Activated naive CD4-positive, alpha-beta T cell treated with anti-CD3 and anti-CD28 coated beads, Interleukin-2, amount 10 ng/mL, durations not matched to agents 7 days and 5 days (primary cell): ENCODE measurements around the gene PLD3.

Experiments
- CTCF ChIA-PET: fragments of 350-600 bp; sonication (Branson Sonifier 250); formaldehyde crosslinking; loops from one replicate; lab custom pipeline; 2021; ENCODE audit warnings: antibody characterized with exemption; lab: Charles Lee
- DNase-seq: peaks from one replicate; pipeline ENCODE4 v3.0.0-alpha.2; 2020
- H3K27ac Mint-ChIP-seq: one replicate; pipeline ENCODE4 v1.8.0; 2021; ENCODE audit warnings: mild to moderate bottlenecking, moderate library complexity, mixed read lengths
- H3K27me3 Mint-ChIP-seq: one replicate; pipeline ENCODE4 v1.8.0; 2021; ENCODE audit warnings: mild to moderate bottlenecking, mixed read lengths
- H3K36me3 Mint-ChIP-seq: one replicate; pipeline ENCODE4 v1.8.0; 2021; ENCODE audit warnings: mixed read lengths
- H3K4me1 Mint-ChIP-seq: one replicate; pipeline ENCODE4 v1.8.0; 2021; ENCODE audit warnings: mixed read lengths
- H3K4me3 Mint-ChIP-seq: one replicate; pipeline ENCODE4 v1.8.0; 2021; ENCODE audit warnings: mild to moderate bottlenecking, moderate library complexity, mixed read lengths
- H3K9me3 Mint-ChIP-seq: one replicate; pipeline ENCODE4 v1.8.0; 2021; ENCODE audit warnings: mixed read lengths

PLD3 gene

DNA sequence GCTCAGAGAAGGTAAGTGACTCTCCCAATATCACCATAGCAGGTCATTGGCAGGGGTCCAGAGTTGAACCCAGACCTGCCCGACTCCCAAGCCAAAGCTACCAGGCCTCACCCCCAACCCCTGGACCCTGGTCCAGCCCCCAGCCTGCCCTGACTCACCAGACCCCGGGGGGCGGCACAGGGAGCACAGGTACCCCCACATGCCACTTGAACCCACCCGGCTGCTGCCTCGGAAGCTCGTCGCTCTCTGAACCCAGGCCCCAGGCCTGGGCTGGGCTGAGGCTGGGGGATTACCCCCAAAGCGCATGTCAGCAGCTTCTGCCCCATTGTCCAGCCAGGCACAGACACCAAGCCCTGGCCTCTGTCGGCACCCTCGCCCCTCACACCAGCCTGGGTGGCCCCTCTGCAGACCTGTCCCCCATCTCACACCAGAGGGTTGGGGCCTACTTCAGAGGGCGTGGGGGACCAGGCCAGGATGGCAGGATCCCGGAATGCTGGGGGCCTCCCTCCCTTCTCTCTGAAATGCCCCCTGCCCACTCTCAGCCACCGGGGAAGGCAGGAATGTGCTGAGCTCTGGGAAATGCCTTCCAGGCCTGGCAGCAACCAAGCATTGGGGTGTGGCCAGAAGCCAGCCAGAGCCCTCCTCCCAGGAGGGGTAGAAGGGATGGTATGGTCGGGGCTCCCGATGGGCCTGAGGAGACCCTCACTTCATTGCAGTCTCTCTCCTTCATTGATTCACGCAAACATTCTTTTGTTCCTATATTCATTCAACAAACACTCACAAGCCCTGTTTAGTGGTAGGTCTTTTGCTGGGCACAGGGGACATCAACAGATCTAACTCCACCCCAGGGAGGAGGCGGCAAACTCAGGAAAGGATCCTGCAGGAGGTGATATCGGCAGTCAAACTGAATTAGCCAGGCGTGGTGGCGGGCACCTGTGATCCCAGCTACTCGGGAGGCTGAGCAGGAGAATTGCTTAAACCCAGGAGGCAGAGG, 66.3 kb downstream of the PLD3 start:
- CTCF ChIA-PET, result interaction anchor here (2.6 kb wide), 1 partner anchor 50 kb away, joined by 12 read pairs; the partner anchor contains the start of gene BLVRB
- H3K4me1 Mint-ChIP-seq, result peaks cover 28% of the 10 kb centered on the region
- H3K27me3 Mint-ChIP-seq, result peaks cover 20% of the 10 kb centered on the region
- H3K36me3 Mint-ChIP-seq, result peaks cover under 1% of the 10 kb centered on the region
- H3K4me3 Mint-ChIP-seq, result no peak overlapping the region
- H3K27ac Mint-ChIP-seq, result no peak overlapping the region
- no peaks in the 10 kb centered on the region for H3K9me3 Mint-ChIP-seq
- no peak for DNase-seq

DNA sequence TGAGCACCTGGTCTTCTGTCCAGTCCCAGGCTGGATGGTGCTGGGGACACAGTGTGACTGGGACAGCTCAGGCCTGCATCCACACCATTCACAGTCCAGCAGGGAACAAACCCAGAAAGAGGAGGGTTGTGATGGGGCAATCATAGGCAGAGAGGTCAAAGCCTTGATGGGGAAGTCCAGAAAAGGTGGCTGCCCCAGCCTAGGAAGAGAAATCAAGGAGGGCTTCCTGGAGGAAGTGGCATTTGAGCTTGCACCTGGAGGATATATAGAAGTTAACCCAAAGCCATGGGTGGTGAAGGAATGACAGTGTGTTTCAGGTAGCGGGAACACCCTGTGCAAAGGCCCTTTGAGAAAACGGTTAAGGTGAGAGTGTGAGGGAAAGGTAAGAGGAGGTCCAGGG, 67.3 kb downstream of the PLD3 start:
- Mint-ChIP-seq H3K27me3 (peaks cover 20% of the 10 kb centered on the region), H3K36me3 (peaks cover 1% of the 10 kb centered on the region), H3K4me3 (no peak overlapping the region), H3K9me3 (no peaks in the 10 kb centered on the region), H3K27ac (no peak overlapping the region), H3K4me1 (peaks cover 32% of the 10 kb centered on the region)
- DNase-seq, result no peak
- CTCF ChIA-PET, result interaction anchor here (1.6 kb wide), 1 partner anchor 50 kb away, joined by 4 read pairs; the partner anchor contains the start of gene BLVRB

DNA sequence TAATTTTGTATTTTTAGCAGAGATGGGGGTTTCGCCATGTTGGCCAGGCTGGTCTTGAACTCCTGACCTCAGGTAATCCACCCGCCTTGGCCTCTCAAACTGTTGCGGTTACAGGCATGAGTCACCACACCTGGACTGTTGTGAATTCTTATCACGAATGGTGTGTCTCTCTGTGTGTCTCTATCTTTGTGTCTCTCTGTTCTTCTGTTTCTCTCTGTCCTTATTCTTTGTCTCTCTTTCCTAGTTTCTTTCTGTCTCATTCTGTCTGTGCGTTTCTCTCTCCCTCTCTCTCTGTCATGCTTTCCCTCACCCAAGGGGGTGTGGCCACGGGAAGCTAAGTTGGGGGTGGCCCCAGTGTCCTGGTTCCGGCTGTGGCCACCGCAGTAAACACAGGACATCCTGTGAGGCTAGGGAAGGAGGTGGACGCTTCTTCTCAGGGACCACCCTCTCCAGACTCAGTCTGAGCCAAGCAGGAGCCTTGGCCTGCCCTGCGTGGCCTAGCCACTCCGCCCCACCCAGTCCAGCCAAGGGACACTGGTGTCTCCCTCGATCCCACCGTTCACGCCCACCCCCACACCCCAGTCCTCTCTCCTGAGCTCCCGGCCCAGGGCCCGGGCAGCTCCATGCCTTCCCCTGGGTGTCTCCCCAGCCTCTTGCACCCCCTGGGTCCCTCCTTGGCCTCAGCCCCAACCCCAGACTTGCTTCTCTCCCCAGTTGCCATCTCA, 68.6 kb downstream of the PLD3 start:
- Mint-ChIP-seq H3K36me3 (peaks cover 4% of the 10 kb centered on the region), H3K4me1 (peaks cover 41% of the 10 kb centered on the region), H3K27me3 (peaks cover 16% of the 10 kb centered on the region), H3K4me3 (no peak overlapping the region), H3K27ac (peak overlapping the region; percentile 1), H3K9me3 (no peaks in the 10 kb centered on the region)
- DNase-seq, result no peak
- CTCF ChIA-PET, result interaction anchor here (0.6 to 1.6 kb wide), 3 partner anchors 9 to 730 kb away, joined by 3 to 4 read pairs (median 3); partner anchors contain the start of gene BLVRB

DNA sequence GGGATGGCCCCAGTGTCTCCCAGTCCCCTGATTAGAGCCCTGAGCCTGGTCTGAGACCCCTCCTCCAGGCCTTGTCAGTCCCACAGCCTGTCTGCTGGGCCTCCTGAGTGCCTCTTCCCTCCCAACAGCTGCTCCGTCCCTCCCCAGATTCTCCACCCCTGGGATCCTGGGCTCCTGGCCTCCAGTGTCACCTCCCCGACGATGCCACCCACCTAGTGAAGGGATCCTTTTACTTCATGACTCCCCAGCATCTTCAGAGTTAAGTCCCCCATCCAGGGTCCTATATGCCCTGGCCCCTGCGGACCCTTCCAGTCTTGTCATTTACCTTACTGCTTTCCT, 69.1 kb downstream of the PLD3 start:
- Mint-ChIP-seq H3K9me3 (no peaks in the 10 kb centered on the region), H3K4me3 (no peak overlapping the region), H3K36me3 (peaks cover 10% of the 10 kb centered on the region), H3K27me3 (peaks cover 15% of the 10 kb centered on the region), H3K27ac (peak overlapping the region; percentile 11), H3K4me1 (peaks cover 46% of the 10 kb centered on the region)
- DNase-seq, result no peak
- CTCF ChIA-PET, result interaction anchor here (0.6 to 1.0 kb wide), 2 partner anchors 10 to 730 kb away, joined by 3 read pairs; no protein-coding TSS in a partner anchor

DNA sequence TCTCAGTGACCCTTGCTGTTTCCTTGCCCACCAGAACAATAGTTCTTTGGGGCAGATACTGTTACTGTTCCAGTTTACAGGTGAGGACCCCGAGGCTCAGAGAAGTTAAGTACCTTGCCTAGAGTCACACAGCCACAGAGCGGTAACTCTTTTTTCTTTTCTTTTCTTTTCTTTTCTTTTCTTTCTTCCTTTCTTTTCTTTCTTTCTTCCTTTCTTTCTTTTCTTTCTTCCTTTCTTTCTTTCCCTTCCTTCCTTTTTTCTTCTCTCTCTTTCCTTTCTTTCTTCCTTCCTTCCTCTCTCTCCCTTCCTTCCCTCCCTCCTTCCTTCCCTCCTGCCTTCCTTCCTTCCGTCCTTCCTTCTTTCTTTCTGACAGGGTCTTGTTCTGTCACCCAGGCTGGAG, 69.5 kb downstream of the PLD3 start:
- peaks cover 47% of the 10 kb centered on the region for H3K4me1 Mint-ChIP-seq
- H3K27me3 Mint-ChIP-seq, result peaks cover 14% of the 10 kb centered on the region
- H3K36me3 Mint-ChIP-seq, result peaks cover 10% of the 10 kb centered on the region
- CTCF ChIA-PET, result interaction anchor here (0.6 to 1.3 kb wide), 3 partner anchors 14 to 731 kb away, joined by 3 to 4 read pairs (median 3); no protein-coding TSS in a partner anchor
- H3K27ac Mint-ChIP-seq, result no peak overlapping the region
- no peak overlapping the region for H3K4me3 Mint-ChIP-seq
- no peak for DNase-seq
- no peaks in the 10 kb centered on the region for H3K9me3 Mint-ChIP-seq

DNA sequence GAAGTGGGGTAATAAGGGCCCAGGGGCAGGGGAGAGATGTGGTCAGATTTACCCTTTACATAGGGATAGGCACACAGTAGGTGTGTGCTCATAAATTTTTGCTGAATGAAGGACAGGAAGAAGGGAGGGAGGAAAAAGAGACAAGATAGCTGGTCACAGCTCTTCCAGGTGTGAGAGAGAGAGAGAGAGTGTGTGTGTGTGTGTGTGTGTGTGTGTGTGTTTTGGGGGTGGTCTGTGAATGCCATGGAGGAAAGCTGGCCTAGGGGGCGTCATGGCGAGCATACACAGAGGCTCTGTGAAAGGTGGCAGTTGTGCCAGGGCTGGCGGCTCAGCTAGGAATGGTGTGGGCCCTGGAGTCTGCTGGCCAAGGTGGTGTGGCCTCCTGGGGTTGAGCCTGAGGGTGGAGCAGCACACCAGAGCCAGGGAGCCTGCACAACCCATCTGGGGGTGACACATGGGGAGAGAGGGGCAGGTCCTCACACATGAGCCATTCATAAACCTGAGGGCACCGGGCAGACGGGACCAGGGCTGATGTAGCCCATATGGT, 70.6 kb downstream of the PLD3 start:
- CTCF ChIA-PET, result interaction anchor here (0.8 to 2.6 kb wide), 3 partner anchors 11 to 184 kb away, joined by 3 to 15 read pairs (median 4); no protein-coding TSS in a partner anchor

DNA sequence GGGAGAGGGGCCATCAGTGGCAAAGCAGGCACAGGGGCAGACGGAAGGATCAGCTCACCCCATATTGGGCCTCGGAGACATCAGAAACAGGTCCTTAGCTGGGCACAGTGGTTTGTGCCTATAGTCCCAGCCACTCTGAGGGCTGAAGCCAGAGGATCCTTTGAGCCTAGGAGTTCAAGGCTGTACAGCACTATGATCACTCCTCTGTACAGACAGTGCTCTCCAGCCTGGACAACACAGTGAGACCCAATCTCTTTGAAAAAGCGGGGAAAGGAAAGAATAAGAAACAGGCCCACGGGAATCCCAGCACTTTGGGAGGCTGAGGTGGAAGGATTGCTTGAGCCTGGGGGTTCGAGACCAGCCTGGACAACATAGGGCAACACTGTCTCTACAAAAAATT, 71.3 kb downstream of the PLD3 start:
- H3K4me3 Mint-ChIP-seq, result peak overlapping the region; percentile 65
- no peaks in the 10 kb centered on the region for H3K9me3 Mint-ChIP-seq
- peaks cover 6% of the 10 kb centered on the region for H3K27me3 Mint-ChIP-seq
- CTCF ChIA-PET, result interaction anchor here (0.6 to 2.7 kb wide), 7 partner anchors 8 to 183 kb away, joined by 3 to 15 read pairs (median 9); partner anchors contain the start of genes BLVRB and SERTAD3
- no peak for DNase-seq
- peaks cover 59% of the 10 kb centered on the region for H3K4me1 Mint-ChIP-seq
- H3K36me3 Mint-ChIP-seq, result peaks cover 14% of the 10 kb centered on the region
- H3K27ac Mint-ChIP-seq, result peak overlapping the region; percentile 28

More for the DNA sequence above, 70.6 kb downstream of the PLD3 start:
- Mint-ChIP-seq H3K4me3 (no peak overlapping the region), H3K9me3 (no peaks in the 10 kb centered on the region), H3K4me1 (peaks cover 53% of the 10 kb centered on the region), H3K27me3 (peaks cover 6% of the 10 kb centered on the region), H3K27ac (no peak overlapping the region), H3K36me3 (peaks cover 10% of the 10 kb centered on the region)
- DNase-seq, result no peak

DNA sequence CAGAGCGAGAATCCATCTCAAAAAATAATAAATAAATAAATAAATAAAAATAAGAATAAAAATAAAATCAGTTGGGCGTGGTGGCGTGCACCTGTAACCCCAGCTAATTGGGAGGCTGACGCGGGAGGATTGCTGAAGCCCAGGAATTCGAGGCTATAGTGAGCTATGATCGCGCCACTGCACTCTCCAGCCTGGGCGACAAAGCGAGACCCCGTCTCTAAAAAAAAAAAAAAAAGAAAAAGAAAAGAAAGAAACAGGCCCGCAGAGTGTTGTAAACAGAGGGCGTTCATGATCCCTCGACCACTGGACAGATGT, 71.9 kb downstream of the PLD3 start:
- Mint-ChIP-seq H3K4me1 (peaks cover 62% of the 10 kb centered on the region), H3K27ac (peak overlapping the region; percentile 95), H3K36me3 (peaks cover 16% of the 10 kb centered on the region), H3K4me3 (peak overlapping the region; percentile 81), H3K9me3 (no peaks in the 10 kb centered on the region), H3K27me3 (peaks cover 6% of the 10 kb centered on the region)
- DNase-seq, result no peak
- CTCF ChIA-PET, result interaction anchor here (0.6 to 2.7 kb wide), 13 partner anchors 9 to 214 kb away, joined by 3 to 15 read pairs (median 4); partner anchors contain the start of genes BLVRB and SERTAD3

DNA sequence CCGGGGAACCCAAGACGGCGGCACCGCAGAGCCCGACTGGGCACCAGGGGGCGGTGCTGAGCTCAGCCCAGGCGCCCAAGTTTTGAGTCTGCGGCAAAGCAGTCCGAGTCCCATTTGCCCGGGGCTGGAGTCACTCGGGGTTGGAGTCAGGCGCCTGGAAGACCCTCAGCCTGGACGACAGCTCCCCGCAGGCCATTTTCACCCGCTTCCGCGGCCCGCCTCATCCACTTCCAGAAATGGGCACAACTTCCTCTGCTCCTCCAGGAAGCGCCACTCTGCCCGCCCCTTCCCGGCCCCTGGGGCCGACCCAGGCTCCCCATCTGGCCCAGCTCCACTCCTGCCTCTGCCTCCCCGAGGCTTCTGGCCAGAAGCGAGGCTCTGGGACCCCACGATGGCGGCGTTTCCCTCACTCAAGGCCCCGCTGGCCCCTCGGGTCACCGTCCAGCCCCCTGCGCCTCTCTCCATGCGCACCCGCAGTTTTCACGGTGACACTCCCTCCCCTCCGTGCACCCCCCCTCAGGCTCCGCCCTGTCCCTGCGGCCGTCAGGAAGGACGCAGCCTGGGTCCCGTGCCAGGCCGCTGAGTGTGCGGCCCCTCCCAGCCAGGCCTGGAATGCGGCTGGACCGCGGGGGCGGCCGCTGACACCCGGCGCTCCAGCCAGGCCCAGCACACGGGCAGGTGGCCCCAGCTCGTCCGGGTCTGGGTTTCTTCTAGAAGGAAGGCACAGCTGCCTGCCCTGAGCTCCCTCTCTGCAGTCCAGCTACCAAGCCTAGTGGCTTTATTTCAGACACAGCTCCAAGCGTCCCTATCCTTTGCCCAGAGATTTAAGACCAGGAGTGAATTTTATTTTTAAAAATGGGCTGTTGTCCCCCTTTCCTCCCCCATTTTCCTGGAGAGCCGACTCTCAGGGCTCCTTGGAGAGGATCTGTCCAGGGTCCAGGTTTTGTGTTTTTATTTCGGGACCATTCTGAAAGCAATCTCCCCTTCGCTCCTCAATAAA, 72.6 kb downstream of the PLD3 start:
- Mint-ChIP-seq H3K27ac (peak overlapping the region; percentile 95), H3K4me1 (peaks cover 59% of the 10 kb centered on the region), H3K27me3 (peaks cover 11% of the 10 kb centered on the region), H3K9me3 (no peaks in the 10 kb centered on the region), H3K4me3 (peak overlapping the region; percentile 81), H3K36me3 (peaks cover 16% of the 10 kb centered on the region)
- CTCF ChIA-PET, result interaction anchor here (0.7 to 2.7 kb wide), 12 partner anchors 9 to 214 kb away, joined by 3 to 15 read pairs (median 6); partner anchors contain the start of genes BLVRB and SERTAD3
- peak; percentile 86 for DNase-seq

DNA sequence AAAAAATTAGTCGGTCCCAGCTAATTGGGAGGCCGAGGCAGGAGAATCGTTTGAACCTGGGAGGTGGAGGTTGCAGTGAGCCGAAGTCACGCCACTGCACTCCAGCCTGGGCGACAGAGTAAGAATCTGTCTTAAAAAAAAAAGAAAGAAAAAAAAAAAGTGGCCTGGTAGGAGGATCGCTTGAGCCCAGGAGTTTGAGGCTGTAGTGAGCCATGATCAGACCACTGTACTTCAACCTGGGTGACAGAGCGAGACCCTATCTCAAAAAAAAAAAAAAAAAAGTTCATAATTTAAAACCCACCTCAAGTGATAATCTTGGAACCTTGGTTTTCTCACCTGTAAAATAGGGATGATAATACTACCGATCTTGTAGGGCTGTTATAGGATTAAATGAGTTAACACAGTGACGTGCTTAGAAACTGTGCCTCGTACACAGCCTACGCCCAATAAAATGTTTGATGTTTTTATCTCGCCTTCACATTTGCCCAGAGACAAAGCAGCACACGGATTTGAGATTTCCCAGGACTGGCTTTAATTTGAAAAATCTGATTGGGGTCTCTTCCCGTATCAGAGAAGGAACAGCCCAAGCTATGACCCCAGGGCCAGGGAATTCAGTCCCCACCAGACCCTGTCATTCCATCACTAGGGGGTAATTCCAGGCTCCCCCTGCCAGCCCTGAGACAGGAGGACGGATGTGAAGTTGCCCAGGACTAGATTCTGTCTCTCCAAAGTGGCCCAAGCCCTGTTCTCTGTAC, 73.7 kb downstream of the PLD3 start:
- H3K27me3 Mint-ChIP-seq, result peaks cover 12% of the 10 kb centered on the region
- H3K9me3 Mint-ChIP-seq, result no peaks in the 10 kb centered on the region
- peak overlapping the region; percentile 81 for H3K4me3 Mint-ChIP-seq
- CTCF ChIA-PET, result interaction anchor here (2.7 kb wide), 1 partner anchor 11 kb away, joined by 9 read pairs; no protein-coding TSS in a partner anchor
- H3K36me3 Mint-ChIP-seq, result peaks cover 16% of the 10 kb centered on the region
- peaks cover 55% of the 10 kb centered on the region for H3K4me1 Mint-ChIP-seq
- peak overlapping the region; percentile 95 for H3K27ac Mint-ChIP-seq
- DNase-seq, result no peak

DNA sequence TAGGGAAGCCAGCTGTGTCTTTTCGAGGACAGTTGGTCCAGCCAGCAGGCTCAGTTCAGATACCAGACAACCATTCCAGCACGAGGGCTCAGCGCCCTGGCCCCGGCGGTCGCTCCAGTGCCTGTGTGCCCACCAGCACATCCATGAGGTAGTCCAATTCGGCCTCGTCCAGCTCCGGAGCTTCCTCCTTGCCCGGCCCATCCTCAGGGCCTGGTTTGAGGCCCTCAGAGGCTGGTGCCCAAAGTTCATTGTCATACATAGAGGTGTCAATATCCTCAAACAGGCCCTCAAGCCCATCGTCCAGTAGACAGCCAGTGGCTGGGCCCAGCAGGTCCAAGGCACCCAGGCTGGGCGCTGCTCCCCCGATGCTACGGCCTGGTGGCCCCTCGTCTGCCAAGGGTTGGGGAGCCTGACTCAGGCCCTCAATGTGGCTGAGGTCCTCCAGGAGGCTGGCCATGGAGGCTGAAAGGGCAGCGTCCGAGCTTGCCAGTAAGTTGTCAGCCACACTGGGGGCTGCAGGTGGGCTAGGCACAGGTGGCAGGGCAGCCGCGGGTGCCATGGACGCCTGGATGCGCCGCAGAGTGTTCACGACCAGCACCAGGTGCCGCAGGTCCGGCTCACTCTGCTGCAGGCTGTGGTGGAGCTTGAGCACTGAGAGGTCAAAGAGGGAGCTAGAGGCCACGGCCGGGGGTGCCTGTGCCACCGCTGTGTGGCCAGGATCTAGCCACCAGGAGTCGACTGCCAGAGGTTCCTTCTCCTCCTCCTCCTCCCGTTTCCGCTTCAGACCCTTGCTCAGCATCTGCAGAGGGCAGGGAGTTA, 74.5 kb downstream of the PLD3 start:
- CTCF ChIA-PET, result interaction anchor here (2.7 kb wide), 1 partner anchor 11 kb away, joined by 9 read pairs; no protein-coding TSS in a partner anchor
- peaks cover 15% of the 10 kb centered on the region for H3K27me3 Mint-ChIP-seq
- peak overlapping the region; percentile 81 for H3K4me3 Mint-ChIP-seq
- H3K9me3 Mint-ChIP-seq, result no peaks in the 10 kb centered on the region
- H3K36me3 Mint-ChIP-seq, result peaks cover 16% of the 10 kb centered on the region
- peaks cover 49% of the 10 kb centered on the region for H3K4me1 Mint-ChIP-seq
- no peak for DNase-seq
- H3K27ac Mint-ChIP-seq, result peak overlapping the region; percentile 95
